ENCODE results near the gene GKN1. TPM values are rescaled to one million over a fixed set of nuclear protein-coding genes. Genes with fewer than 3 reads are reported as not detected.

GKN1 gene
- polyA plus RNA-seq, 4 donors: 0.12 to 1.9 TPM; not detected in 2

- FAIRE-seq (no peak), DNase-seq (no peak)
- no peak overlapping the region for H3K4me3 ChIP-seq (ENCODE audit: low read depth in 1 of 3, low read length in 3 of 3)
- H3K9me3 ChIP-seq (ENCODE audit: control insufficient read depth in 2 of 2, insufficient read depth in 1 of 2, low read depth in 1 of 2, low read length in 1 of 2): no peaks in the 10 kb centered on the region
- H3K27me3 ChIP-seq (ENCODE audit: control insufficient read depth in 3 of 3, insufficient read depth in 3 of 3, low read length in 3 of 3): peaks cover 0 to 4% (median 0%) of the 10 kb centered on the region in 3 donors
- H3K36me3 ChIP-seq (ENCODE audit: control insufficient read depth in 3 of 3, insufficient read depth in 2 of 3, low read depth in 1 of 3, low read length in 3 of 3): no peaks in the 10 kb centered on the region
- H3K4me1 ChIP-seq (ENCODE audit: control insufficient read depth in 3 of 3, insufficient read depth in 2 of 3, low read depth in 1 of 3, low read length in 2 of 3): no peaks in the 10 kb centered on the region
- WGBS, 3 donors: 73 to 78% (median 76%) methylated on average over 5 of the region's 5 CpGs
- no peak overlapping the region for H3K27ac ChIP-seq (ENCODE audit: low read depth in 1 of 3, low read length in 2 of 3)
These were observed 12.6 kb downstream of the GKN1 start for GRCh38 chr2:68987021-68987503.

GRCh38 chr2:68989035-68989434, 14.6 kb downstream of the GKN1 start:
- peaks cover 0 to 4% (median 0%) of the 10 kb centered on the region in 3 donors for H3K27me3 ChIP-seq (ENCODE audit: control insufficient read depth in 3 of 3, insufficient read depth in 3 of 3, low read length in 3 of 3)
- H3K4me3 ChIP-seq (ENCODE audit: low read depth in 1 of 3, low read length in 3 of 3): no peak overlapping the region
- no peaks in the 10 kb centered on the region for H3K9me3 ChIP-seq (ENCODE audit: control insufficient read depth in 2 of 2, insufficient read depth in 1 of 2, low read depth in 1 of 2, low read length in 1 of 2)
- H3K4me1 ChIP-seq (ENCODE audit: control insufficient read depth in 3 of 3, insufficient read depth in 2 of 3, low read depth in 1 of 3, low read length in 2 of 3): no peaks in the 10 kb centered on the region
- no peaks in the 10 kb centered on the region for H3K36me3 ChIP-seq (ENCODE audit: control insufficient read depth in 3 of 3, insufficient read depth in 2 of 3, low read depth in 1 of 3, low read length in 3 of 3)
- 33 to 60% (median 41%) methylated on average over 5 of the region's 5 CpGs for WGBS, 3 donors
- DNase-seq (no peak), FAIRE-seq (no peak)
- no peak overlapping the region for H3K27ac ChIP-seq (ENCODE audit: low read depth in 1 of 3, low read length in 2 of 3)

- H3K4me1 ChIP-seq (ENCODE audit: control insufficient read depth in 3 of 3, insufficient read depth in 2 of 3, low read depth in 1 of 3, low read length in 2 of 3): no peaks in the 10 kb centered on the region
- 78 to 88% (median 81%) methylated on average over 5 of the region's 5 CpGs for WGBS, 3 donors
- H3K36me3 ChIP-seq (ENCODE audit: control insufficient read depth in 3 of 3, insufficient read depth in 2 of 3, low read depth in 1 of 3, low read length in 3 of 3): no peaks in the 10 kb centered on the region
- H3K27ac ChIP-seq (ENCODE audit: low read depth in 1 of 3, low read length in 2 of 3): no peak overlapping the region
- H3K9me3 ChIP-seq (ENCODE audit: control insufficient read depth in 2 of 2, insufficient read depth in 1 of 2, low read depth in 1 of 2, low read length in 1 of 2): no peaks in the 10 kb centered on the region
- no peak for DNase-seq
- H3K4me3 ChIP-seq (ENCODE audit: low read depth in 1 of 3, low read length in 3 of 3): no peak overlapping the region
- H3K27me3 ChIP-seq (ENCODE audit: control insufficient read depth in 3 of 3, insufficient read depth in 3 of 3, low read length in 3 of 3): peaks cover 0 to 4% (median 0%) of the 10 kb centered on the region in 3 donors
- FAIRE-seq: no peak
These were observed 17.9 kb downstream of the GKN1 start for GRCh38 chr2:68992341-68992740.

GRCh38 chr2:68992933-68993332, 18.5 kb downstream of the GKN1 start:
- peaks cover 0 to 4% (median 0%) of the 10 kb centered on the region in 3 donors for H3K27me3 ChIP-seq (ENCODE audit: control insufficient read depth in 3 of 3, insufficient read depth in 3 of 3, low read length in 3 of 3)
- no peak overlapping the region for H3K27ac ChIP-seq (ENCODE audit: low read depth in 1 of 3, low read length in 2 of 3)
- no peaks in the 10 kb centered on the region for H3K9me3 ChIP-seq (ENCODE audit: control insufficient read depth in 2 of 2, insufficient read depth in 1 of 2, low read depth in 1 of 2, low read length in 1 of 2)
- FAIRE-seq (no peak), DNase-seq (no peak)
- H3K4me3 ChIP-seq (ENCODE audit: low read depth in 1 of 3, low read length in 3 of 3): no peak overlapping the region
- H3K4me1 ChIP-seq (ENCODE audit: control insufficient read depth in 3 of 3, insufficient read depth in 2 of 3, low read depth in 1 of 3, low read length in 2 of 3): no peaks in the 10 kb centered on the region
- WGBS, 3 donors: 52 to 79% (median 68%) methylated on average over 3 of the region's 3 CpGs
- no peaks in the 10 kb centered on the region for H3K36me3 ChIP-seq (ENCODE audit: control insufficient read depth in 3 of 3, insufficient read depth in 2 of 3, low read depth in 1 of 3, low read length in 3 of 3)

GRCh38 chr2:68993660-68994059, 19.2 kb downstream of the GKN1 start:
- 46 to 69% (median 54%) methylated on average over 7 of the region's 7 CpGs for WGBS, 3 donors
- Histone ChIP-seq H3K36me3 (ENCODE audit: control insufficient read depth in 3 of 3, insufficient read depth in 2 of 3, low read depth in 1 of 3, low read length in 3 of 3) (no peaks in the 10 kb centered on the region), H3K27ac (ENCODE audit: low read depth in 1 of 3, low read length in 2 of 3) (no peak overlapping the region), H3K4me1 (ENCODE audit: control insufficient read depth in 3 of 3, insufficient read depth in 2 of 3, low read depth in 1 of 3, low read length in 2 of 3) (no peaks in the 10 kb centered on the region), H3K27me3 (ENCODE audit: control insufficient read depth in 3 of 3, insufficient read depth in 3 of 3, low read length in 3 of 3) (peaks cover 0 to 4% (median 0%) of the 10 kb centered on the region in 3 donors), H3K4me3 (ENCODE audit: low read depth in 1 of 3, low read length in 3 of 3) (no peak overlapping the region), H3K9me3 (ENCODE audit: control insufficient read depth in 2 of 2, insufficient read depth in 1 of 2, low read depth in 1 of 2, low read length in 1 of 2) (no peaks in the 10 kb centered on the region)
- DNase-seq (no peak), FAIRE-seq (no peak)

- Histone ChIP-seq H3K36me3 (ENCODE audit: control insufficient read depth in 3 of 3, insufficient read depth in 2 of 3, low read depth in 1 of 3, low read length in 3 of 3) (no peaks in the 10 kb centered on the region), H3K27me3 (ENCODE audit: control insufficient read depth in 3 of 3, insufficient read depth in 3 of 3, low read length in 3 of 3) (no peaks in the 10 kb centered on the region), H3K27ac (ENCODE audit: low read depth in 1 of 3, low read length in 2 of 3) (no peak overlapping the region), H3K4me1 (ENCODE audit: control insufficient read depth in 3 of 3, insufficient read depth in 2 of 3, low read depth in 1 of 3, low read length in 2 of 3) (no peaks in the 10 kb centered on the region), H3K9me3 (ENCODE audit: control insufficient read depth in 2 of 2, insufficient read depth in 1 of 2, low read depth in 1 of 2, low read length in 1 of 2) (no peaks in the 10 kb centered on the region), H3K4me3 (ENCODE audit: low read depth in 1 of 3, low read length in 3 of 3) (no peak overlapping the region)
- WGBS, 3 donors: 58 to 73% (median 67%) methylated on average over 4 of the region's 4 CpGs
- FAIRE-seq: no peak
- no peak for DNase-seq
These were observed 20.4 kb downstream of the GKN1 start for GRCh38 chr2:68994864-68995263.

GRCh38 chr2:68995916-68996315, 21.5 kb downstream of the GKN1 start:
- H3K27ac ChIP-seq (ENCODE audit: low read depth in 1 of 3, low read length in 2 of 3): no peak overlapping the region

GRCh38 chr2:68997401-68997800, 23.0 kb downstream of the GKN1 start:
- Histone ChIP-seq H3K4me3 (ENCODE audit: low read depth in 1 of 3, low read length in 3 of 3) (no peak overlapping the region), H3K4me1 (ENCODE audit: control insufficient read depth in 3 of 3, insufficient read depth in 2 of 3, low read depth in 1 of 3, low read length in 2 of 3) (no peaks in the 10 kb centered on the region), H3K27ac (ENCODE audit: low read depth in 1 of 3, low read length in 2 of 3) (no peak overlapping the region), H3K9me3 (ENCODE audit: control insufficient read depth in 2 of 2, insufficient read depth in 1 of 2, low read depth in 1 of 2, low read length in 1 of 2) (no peaks in the 10 kb centered on the region), H3K27me3 (ENCODE audit: control insufficient read depth in 3 of 3, insufficient read depth in 3 of 3, low read length in 3 of 3) (no peaks in the 10 kb centered on the region), H3K36me3 (ENCODE audit: control insufficient read depth in 3 of 3, insufficient read depth in 2 of 3, low read depth in 1 of 3, low read length in 3 of 3) (no peaks in the 10 kb centered on the region)
- DNase-seq (no peak), FAIRE-seq (no peak)

More at GRCh38 chr2:68995916-68996315, 21.5 kb downstream of the GKN1 start:
- no peak for FAIRE-seq
- no peak for DNase-seq
- Histone ChIP-seq H3K4me3 (ENCODE audit: low read depth in 1 of 3, low read length in 3 of 3) (no peak overlapping the region), H3K27me3 (ENCODE audit: control insufficient read depth in 3 of 3, insufficient read depth in 3 of 3, low read length in 3 of 3) (no peaks in the 10 kb centered on the region), H3K36me3 (ENCODE audit: control insufficient read depth in 3 of 3, insufficient read depth in 2 of 3, low read depth in 1 of 3, low read length in 3 of 3) (no peaks in the 10 kb centered on the region), H3K4me1 (ENCODE audit: control insufficient read depth in 3 of 3, insufficient read depth in 2 of 3, low read depth in 1 of 3, low read length in 2 of 3) (no peaks in the 10 kb centered on the region), H3K9me3 (ENCODE audit: control insufficient read depth in 2 of 2, insufficient read depth in 1 of 2, low read depth in 1 of 2, low read length in 1 of 2) (no peaks in the 10 kb centered on the region)
- WGBS, 3 donors: 40 to 43% (median 42%) methylated on average over 3 of the region's 3 CpGs

GRCh38 chr2:69001879-69002278, 27.4 kb downstream of the GKN1 start:
- H3K9me3 ChIP-seq (ENCODE audit: control insufficient read depth in 2 of 2, insufficient read depth in 1 of 2, low read depth in 1 of 2, low read length in 1 of 2): no peaks in the 10 kb centered on the region
- H3K27ac ChIP-seq (ENCODE audit: low read depth in 1 of 3, low read length in 2 of 3): no peak overlapping the region
- DNase-seq (no peak), FAIRE-seq (no peak)
- no peaks in the 10 kb centered on the region for H3K27me3 ChIP-seq (ENCODE audit: control insufficient read depth in 3 of 3, insufficient read depth in 3 of 3, low read length in 3 of 3)
- H3K4me3 ChIP-seq (ENCODE audit: low read depth in 1 of 3, low read length in 3 of 3): no peak overlapping the region
- no peaks in the 10 kb centered on the region for H3K36me3 ChIP-seq (ENCODE audit: control insufficient read depth in 3 of 3, insufficient read depth in 2 of 3, low read depth in 1 of 3, low read length in 3 of 3)
- H3K4me1 ChIP-seq (ENCODE audit: control insufficient read depth in 3 of 3, insufficient read depth in 2 of 3, low read depth in 1 of 3, low read length in 2 of 3): no peaks in the 10 kb centered on the region

Measured in small intestine (tissue), 7 donors.